Ureter (tissue), 1 donor: Measurements from ENCODE around the gene GMPPA. TPM values are rescaled to one million over a fixed set of nuclear protein-coding genes. Genes with fewer than 3 reads are reported as not detected.
A peak's percentile ranks its signal among the peaks of the same experiment; 100 is the strongest.

Experiments
- DNase-seq: peaks from one replicate; pipeline ENCODE4 v3.0.0-alpha.2; 2020; ENCODE audit warnings: low spot score
- total RNA-seq: library from RNA; stranded (reverse); gene quantifications from one replicate; pipeline ENCODE4 v1.2.4, GENCODE V29; 2023
- donor health status: DM: yes; HTN: yes; CAD: no.

The GMPPA gene
- 31.9 TPM for total RNA-seq

DNA sequence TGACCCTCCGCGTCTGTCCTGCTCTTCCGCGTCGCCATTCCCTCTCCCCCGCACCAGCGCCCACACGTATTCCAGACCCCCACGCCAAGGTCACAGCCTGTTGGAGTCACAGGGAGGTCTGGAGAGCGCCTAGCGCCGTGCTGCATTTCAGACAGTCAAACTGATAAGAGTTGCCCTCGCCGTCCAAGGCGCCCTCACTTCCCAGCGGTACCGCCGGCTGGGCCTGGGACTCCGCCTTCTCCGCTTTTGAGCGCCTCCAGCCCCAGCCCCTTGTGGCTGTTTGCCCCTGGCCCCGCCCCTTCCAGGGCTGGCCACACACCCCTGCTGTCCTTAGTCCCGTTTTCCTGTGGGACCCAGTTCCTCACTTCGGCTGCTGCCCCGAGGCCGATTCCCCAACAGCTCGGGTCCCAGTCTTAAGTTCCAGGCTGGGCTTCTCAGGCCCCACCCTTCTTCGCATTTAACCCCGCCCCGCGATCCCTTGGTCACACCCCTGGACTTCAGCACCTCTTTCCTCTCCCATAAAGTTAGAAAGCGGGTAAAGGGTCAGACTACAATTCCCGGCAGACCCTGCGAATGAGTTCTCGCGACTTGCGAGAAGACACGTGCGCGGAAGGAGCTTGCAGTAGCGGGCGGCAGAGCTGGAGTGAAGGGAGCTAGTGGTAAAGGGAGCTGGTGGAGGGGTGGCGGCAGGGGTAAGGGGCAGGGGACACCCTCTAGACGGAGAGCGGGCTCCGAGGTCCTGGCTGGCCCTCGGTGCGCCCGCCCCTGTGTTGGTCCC is at the start of gene GMPPA:
Gene GMPPA, plus strand, starts transcription at position 612 of the 778 bp plus-strand sequence. CDS start 1,085 bp downstream, outside the sequence.
- DNase-seq, result peak; percentile 97

DNA sequence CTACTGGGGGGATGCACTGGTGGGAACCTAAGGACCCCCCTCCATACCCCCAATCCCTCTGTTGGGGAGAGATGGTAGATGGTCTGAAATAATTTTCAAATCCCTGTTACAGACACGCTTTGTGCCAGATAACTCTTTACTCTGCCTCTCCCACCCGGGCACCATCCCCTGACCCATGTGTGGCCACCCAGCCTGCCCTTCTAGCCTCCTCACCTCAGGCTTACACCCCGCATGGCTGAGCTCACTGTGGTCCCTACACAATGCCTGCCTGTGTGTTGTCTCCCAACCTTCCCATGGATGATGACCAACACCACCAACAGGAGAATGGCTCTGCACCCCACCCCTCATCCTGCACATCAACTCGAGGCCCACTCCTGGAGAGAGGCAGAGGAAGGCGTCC is 49.1 kb upstream of the GMPPA start:
- no peak for DNase-seq

DNA sequence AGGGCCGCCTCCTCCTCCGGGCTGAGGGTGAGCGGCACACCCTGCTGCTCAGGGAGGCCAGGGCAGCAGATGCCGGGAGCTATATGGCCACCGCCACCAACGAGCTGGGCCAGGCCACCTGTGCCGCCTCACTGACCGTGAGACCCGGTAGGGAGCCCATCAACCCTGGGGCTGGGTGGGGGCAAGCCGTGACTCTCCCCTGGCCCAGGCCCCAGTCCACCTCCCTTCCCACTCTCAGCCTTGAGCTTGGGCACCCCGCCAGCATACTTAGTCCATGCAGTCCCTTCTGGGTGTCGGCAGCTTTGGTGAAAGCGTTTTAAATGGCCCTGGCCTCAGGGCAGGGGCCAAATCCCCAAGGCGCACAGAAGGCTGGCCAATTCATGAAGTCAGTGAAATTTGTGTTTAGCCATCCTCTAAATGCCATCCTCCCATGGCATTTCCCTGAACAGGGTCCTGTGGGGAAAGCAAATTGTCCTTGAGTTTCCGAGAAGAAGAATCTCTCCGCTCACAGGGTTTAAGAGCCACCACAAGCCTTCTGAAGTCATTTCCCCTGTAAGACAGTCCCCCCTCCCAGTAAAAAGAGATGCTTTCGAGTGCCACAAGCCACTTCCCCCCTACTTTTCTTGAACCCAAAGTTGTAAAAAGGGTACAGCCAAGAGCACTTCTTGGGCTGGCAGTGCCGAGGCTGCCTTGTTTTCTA is 46.9 kb upstream of the GMPPA start:
- peak; percentile 75 for DNase-seq

DNA sequence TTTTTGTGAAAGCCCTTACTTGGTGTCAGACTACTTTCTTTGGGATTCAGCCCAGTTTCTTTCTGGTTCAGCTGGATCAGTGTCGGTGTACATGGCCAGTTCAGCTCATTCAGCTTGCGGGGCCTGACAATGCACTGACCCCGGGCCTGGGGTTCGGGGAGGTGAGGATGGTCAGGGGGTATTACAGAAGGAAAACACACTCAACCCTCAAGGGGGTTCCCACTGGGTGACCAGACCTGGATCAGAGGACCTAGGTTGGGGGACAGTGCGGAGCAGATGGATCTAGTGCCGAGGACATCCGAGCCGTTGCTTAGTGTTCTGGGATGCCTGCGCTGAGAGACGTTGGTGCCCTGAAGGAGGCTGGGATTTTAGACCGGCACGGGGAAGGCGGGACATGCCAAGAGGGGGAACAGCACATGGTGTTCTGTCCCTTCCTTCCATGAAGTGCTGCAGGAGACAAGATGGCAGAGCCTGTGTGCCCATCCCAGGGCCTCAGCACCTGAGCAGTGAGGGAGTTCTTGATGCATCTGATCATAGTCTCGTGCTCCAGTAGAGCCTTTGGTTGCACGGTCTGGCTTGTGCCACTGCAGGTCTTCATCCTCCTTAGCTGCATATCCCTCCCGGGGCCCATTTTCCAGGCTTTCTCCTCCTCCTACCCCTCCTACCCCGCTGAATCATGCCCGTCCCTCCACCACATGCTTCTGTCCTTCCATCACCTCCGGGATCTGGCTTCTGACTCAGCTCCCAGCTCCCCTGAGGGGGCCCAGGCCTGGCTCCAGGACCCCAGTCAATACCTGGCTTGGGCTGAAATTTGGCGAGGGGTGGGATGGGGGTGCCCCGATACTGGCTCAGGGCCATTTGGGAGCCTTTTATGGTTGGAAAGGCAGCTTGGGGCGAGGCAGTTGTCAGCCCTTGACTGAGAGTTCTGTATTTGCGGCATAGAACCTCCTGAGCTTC is 46.1 kb upstream of the GMPPA start:
- DNase-seq, result peak; percentile 77

DNA sequence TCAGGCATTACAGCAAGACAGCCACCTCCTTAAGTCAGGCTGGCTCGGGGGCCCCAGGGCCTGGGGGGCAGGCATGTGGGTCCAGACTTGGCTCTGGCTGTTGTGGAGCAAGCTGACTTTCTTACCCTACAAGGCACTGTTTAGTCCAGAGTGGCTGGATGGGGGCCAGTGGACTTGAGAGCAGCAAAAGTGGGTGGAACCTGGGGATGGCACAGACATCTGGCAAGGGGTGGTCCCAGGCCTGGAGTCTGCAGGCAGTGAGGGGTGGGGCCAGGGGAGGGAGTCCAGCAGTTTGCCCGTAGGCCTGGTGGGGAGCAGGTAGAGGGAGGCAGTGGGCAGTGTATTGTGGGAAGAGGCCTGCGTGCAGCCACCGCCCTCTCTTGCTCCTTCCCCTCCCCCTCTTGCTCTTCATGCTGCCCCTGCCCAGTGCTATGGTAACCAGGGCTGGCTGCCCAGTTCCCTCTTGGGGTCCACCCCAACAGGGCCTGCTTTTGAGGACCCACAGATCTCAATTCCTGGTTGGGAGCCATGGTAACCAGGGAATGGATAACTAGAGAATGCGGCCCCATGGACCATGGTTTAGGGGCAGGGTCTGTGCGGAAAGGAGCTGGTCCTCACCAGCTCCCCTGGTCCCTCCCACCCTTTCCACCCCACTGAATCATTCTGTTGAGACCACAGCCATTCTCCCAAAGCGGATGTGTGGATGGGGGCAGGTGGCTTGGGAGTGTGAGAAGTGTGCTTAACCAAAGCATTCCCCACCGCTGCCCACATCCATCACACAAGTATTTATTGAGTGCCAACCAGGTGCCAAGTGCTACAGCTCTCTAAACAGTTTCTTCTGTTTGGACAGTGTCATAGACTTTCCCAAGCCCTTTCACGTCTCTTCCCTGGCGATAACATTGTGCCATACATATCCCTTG is 44.8 kb upstream of the GMPPA start:
- DNase-seq, result peak; percentile 88

DNA sequence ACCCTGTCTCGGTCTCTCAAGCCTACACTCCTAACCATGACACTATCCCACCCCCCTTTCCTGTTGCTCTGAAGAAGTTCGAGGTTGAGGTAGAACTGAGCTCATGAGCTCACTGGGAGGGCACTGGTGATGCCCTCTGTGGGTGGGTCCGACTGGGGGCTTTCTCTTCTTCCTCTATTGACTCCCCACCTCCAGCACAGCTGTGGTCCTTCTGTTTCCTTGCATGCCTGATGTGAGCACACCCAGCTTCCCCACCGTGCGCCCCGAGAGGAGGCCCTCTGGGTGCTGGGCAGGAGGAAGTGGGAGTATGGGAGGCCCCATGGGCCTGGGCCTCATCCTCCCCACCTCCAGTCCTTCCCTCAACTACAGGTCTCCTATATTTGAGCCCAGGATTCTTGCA is 43.1 kb upstream of the GMPPA start:
- no peak for DNase-seq

DNA sequence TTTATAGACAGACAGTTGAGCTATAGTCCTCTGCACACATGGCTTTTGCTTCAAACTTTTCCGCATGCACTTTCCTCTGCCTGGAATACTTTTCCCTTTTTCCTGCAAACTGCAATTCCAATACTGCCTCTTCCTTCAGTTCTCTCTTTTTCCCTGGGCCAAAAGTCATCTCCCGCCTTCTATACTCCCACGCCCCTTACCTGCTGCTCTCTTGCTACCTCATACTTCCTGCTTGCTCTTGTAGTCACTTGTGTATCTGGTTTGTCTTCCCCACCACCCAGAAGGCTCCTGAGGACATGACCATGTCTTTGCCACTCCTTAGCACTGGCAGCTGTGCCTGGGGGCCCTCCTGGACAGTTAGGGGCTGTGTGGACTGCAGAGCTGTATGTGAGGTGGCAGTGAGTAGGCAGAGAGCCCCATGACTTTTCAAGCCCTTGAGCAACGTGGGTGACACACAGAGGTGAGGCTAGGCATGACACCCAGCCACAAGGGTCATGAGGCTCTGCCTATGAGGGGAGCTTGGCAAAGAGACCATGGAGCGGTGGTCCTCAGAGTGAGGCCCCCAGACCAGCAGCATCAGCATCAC is 40.8 kb upstream of the GMPPA start:
- DNase-seq, result no peak

DNA sequence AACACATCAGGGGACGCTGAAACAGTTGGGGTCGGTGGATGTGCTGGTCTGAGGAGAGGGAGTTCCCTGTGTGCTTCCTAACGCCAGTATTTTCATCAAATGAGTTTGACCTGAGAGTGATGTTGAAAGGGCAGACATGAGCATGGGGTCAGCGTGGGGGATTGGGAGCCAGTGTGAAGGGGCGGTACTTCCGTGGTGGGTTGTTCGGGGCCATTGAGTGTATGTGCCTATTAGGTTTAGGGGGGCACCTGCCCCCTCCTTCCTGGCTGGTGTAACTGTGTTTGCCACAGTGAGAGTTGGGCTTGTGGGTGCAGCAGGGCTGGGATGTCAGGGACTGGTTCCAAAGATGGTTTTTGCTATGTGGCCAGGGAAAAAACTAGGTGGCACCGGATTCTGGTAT is 39.7 kb upstream of the GMPPA start:
- DNase-seq, result no peak

DNA sequence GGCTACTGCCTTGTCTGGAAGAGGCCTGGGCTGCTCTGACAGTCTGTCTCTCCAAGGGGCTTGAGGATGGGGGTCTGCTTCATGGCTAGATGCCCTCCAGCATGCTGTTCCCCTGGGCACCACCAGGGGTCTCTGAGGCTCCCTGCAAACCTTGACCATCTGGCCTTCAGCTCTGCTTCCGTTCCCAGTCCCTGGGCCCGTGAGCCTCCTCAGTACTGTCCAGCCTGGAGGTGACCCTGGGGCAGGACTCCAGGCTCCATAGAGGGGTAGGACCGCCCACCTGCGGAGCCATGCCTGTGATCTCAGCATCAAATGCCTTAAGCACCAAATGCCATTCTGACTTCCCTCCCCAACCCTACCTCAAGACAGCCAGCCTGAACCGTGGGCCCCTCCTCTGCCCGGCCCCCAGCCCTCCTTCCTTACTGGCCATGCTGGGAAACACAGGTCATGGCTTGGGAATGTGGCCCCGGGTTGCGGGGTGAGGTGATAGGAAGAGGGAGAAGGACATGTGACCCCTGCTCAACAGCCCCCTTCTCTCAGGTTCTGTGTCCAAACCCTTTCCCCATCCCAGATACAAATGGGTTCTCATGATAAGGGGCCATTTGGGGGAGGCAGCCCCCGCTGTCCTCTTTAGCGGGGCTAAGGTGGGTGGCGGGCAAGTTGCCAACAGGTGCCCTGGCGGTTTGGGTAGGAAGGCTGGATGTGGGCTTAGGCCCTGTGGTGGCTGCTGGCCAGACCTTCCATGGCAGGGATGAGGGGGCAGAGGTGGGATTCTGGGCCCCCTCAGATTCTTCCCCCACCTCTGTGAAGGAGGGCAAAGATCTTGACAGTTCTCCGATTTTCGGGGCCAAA is 39.0 kb upstream of the GMPPA start:
- DNase-seq, result no peak

DNA sequence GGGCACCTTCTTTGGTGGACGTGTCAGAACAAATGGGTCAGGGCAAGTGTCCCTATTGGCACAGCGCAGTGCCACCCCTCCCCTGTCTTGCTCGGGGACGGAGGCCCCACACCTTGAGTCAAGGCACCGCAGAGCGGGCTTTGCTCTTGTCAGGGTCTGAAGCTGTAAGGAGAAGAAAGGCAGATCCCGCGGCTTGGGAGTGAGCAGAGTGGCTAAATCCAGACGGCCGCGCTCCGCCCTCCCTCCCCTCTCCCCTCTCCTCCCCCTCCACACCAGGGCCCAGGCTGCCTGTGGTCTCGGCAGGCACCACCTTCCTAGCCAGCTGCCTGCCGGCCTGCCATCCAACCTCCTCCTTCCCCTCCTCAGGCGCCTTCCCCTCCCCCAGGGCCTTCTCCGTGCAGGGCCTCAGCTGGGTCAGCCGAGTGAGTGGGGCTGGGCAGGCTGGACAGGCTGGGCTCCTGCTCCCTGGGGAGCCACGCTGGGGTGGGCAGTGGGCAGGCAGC is 38.2 kb upstream of the GMPPA start:
- DNase-seq, result peak; percentile 80

DNA sequence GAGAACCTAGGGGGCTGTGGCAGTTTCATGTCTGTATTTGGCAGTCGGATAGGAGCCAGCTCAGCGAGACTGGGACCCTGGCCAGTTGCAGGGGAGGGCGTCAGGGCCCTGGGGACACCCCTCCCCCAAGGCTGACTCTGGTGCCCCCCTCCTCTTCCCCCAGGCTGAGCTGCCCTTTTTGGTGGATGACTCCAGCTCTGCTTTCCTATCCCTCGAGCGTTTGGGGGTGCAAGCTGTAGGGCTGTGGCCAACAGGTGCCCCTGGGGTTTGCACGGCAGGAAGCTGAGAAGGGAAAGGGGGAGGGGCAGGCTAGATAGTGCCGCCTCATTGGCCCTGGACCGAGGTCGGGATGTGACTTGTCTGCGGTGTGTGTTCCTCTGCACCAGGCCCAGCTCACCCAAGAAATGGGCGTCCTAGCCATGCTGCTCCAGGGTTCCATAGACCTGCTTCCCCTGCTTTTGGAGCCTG is 37.6 kb upstream of the GMPPA start:
- peak; percentile 74 for DNase-seq

DNA sequence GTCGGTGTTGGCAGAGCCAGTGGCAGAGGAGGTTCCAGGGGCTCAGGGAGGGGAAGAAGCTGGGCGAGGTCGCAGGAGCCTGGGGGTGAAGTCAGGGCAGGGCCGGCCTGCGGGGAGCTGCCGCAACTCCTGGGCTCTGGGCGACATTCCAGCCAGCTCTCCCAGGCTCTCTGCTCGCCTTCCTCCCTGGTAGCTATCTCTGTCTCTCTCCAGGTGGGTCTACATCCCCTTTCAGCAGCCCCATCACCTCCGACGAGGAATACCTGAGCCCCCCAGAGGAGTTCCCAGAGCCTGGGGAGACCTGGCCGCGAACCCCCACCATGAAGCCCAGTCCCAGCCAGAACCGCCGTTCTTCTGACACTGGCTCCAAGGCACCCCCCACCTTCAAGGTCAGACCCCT is 37.0 kb upstream of the GMPPA start:
- no peak for DNase-seq

DNA sequence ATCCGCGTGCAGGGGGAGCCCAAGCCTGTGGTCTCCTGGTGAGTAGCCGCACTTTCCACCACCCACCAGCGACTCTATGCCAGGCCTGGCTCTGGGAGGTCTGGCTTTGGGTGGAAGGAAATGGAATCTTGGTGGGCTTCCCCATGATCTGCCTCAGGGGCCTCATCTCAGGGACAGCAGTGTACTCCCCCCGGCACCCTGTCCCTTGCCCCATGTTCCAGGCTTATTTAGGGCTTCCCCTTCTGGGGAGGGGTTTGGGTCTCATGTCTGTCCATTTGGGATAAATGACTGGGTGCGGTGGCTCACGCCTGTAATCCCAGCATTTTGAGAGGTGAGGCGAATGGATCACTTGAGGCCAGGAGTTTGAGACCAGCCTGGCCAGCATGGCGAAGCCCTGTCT is 36.3 kb upstream of the GMPPA start:
- DNase-seq, result no peak

DNA sequence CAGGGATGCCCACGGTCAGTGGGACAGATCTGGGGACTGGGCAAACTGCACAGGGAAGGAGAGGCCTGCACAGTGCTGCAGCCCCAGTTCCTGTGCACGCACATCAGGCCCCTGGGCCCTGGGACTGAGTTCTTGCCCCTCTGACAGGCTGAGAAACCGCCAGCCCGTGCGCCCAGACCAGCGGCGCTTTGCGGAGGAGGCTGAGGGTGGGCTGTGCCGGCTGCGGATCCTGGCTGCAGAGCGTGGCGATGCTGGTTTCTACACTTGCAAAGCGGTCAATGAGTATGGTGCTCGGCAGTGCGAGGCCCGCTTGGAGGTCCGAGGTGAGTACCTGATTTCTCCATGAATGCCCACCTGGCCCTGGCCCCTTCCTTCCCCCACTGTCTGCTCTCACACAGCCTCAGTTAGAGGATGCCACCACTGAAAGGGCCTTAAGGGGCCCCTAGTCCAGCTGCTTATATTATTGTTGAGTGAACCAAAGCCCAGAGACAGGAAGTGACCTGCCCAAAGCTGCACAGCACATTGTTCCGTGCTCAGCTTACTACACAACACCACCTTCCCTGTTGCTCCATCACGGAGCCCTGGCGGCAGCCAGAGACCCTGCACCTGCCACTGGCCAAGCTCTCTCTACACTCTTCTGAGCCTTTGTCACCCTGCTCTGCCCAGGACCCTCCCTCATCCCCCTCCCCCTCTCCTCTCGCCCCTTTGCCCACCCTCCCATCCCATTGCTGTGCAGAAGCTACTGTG is 34.2 kb upstream of the GMPPA start:
- DNase-seq, result no peak

DNA sequence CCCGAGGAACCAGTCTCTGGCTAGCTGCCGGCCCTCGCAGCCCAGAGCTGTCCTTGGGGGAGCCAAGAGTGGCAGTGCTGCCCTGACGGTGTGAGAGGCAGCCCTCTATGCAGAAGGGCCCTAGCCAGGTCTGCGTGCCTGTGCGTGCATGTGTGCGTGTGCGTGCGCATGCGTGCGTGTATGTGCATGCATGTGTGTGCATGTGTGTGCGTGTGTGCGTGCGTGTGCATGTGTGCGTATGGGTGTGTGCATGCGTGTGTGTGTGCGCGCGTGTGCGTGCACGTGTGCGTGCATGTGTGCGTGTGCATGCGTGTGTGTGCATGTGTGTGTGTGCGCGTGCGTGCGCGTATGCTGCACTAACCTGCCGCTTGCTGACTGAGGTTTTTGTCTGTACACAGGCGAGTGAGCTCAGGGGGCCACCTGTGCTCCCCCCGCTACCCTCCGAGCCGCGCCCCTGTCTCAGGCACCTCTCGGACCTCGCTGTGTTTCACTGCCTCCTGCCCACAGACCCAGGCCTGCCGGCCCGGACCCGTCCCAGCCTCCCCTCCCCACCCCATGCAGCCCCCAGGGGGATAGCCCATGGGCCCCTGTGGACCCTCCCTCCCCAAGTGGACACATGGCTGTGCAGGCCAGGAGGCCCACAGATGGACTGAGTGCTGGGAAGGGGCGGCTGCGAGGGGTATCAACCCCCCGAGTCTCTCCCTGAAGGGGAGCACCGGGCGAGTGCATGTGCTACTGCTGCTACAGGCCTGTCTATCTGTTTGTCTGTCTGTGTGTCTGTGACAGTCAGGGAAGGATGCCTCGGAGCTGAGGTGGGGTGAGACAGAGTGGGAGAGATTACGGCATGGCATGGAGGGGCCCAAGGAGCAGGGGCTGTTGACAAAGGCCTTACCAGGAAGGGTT is 32.8 kb upstream of the GMPPA start:
- no peak for DNase-seq

DNA sequence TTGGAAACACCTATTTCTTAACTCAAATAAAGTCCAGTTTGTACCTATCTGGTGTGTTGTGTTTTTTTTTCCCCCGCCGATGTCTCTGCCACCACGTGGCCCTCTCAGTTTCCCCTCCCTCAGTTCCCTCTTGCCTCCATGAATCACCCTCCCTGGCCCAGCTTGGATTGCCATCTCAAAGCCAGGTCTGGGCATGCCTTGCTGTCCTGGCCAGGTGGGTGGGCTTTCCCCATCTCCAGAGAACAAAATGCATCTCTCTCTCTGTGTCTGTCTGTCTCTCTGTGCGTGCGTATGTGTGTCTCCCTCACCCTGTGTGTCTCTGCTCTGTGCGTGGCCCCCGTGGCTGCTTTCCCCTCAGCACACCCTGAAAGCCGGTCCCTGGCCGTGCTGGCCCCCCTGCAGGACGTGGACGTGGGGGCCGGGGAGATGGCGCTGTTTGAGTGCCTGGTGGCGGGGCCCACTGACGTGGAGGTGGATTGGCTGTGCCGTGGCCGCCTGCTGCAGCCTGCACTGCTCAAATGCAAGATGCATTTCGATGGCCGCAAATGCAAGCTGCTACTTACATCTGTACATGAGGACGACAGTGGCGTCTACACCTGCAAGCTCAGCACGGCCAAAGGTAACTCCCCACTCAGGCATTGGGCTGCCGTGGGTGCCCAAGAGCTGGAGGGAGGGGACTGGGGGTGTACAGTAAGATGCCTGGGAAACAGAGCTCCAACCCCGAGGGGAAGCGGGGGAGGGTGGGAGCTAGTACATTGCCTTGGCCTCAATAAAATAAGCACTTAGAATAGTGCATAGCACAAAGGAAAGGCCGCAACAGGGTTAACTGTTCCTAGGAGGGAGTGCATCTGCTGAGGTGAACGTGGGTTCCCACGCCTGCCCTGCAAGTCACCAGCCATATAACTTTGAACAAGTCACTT is 31.6 kb upstream of the GMPPA start:
- DNase-seq, result no peak

DNA sequence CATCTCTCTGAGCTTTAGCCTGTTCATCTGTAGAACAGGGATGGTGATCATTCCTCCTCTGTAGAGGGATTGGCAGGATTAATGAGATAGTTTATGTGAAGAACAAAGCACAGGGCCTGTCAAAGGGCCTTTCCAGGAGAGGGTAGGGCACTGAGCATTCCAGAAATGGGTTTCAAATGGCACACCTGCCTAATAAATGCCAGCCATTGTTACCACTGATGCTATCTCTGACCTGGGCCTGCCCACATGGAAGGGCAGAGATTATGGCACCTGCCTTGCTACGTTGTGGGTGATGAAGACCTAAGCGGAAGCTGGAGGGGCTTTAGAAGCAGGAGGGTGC is 31.0 kb upstream of the GMPPA start:
- DNase-seq, result no peak
